ENCODE data around the gene PLA2G2E.

Gene PLA2G2E

DNA sequence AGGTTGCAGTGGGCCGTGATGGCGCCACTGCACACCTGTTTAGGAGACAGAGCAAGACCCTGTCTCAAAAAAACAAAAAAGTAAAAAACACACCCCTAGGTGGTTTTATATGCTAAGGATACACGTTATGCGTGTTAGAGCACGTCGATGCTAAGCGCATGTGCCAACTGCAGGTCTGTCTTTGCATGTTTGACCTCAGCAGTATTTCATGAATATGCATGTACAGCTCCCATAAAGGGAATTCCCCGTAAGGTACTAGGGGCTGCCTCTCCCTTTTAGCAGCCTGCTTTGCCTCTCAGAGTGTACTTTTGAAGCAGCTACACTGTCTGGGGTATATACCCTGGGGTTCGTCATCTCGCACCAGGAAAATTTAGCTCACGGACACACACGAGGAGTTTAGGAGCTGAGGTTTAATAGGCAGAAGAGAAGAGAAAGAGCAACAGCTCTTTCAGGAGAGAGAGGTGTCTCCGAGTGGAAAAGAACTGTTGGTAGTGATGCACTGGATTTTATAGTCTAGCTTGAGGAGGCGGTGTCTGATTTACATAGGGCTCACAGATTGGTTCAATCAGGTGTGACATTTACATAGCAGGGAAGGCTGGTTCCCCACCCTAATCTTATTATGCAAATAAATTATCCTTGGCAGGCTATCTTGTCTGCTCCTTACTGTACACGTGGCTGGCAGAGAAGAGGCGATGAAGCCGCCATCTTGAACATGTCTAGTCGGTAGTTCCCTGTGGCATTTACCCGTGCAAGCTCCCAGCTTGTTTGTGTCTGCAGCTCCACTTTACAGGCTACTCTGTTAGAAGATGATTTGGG is 45.4 kb downstream of the PLA2G2E start:
- TF ChIP-seq, protein P1, sequence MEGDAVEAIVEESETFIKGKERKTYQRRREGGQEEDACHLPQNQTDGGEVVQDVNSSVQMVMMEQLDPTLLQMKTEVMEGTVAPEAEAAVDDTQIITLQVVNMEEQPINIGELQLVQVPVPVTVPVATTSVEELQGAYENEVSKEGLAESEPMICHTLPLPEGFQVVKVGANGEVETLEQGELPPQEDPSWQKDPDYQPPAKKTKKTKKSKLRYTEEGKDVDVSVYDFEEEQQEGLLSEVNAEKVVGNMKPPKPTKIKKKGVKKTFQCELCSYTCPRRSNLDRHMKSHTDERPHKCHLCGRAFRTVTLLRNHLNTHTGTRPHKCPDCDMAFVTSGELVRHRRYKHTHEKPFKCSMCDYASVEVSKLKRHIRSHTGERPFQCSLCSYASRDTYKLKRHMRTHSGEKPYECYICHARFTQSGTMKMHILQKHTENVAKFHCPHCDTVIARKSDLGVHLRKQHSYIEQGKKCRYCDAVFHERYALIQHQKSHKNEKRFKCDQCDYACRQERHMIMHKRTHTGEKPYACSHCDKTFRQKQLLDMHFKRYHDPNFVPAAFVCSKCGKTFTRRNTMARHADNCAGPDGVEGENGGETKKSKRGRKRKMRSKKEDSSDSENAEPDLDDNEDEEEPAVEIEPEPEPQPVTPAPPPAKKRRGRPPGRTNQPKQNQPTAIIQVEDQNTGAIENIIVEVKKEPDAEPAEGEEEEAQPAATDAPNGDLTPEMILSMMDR (IDR thresholded peaks at IDR 0.05), result no peak
- Histone ChIP-seq H3K36me3 (no peaks in the 10 kb centered on the region), H3K9me3 (no peaks in the 10 kb centered on the region), H3K27me3 (peaks cover 58% of the 10 kb centered on the region), H3K4me3 (ENCODE audit: low read depth in 1 of 2, low read length in 1 of 2) (no peak overlapping the region), H3K27ac (no peak overlapping the region), H3K4me1 (ENCODE audit: control insufficient read depth in 1 of 2, insufficient read depth in 1 of 2, low read depth in 1 of 2, low read length in 1 of 2) (peaks cover 4 to 5% of the 10 kb centered on the region in 2 experiments)

DNA sequence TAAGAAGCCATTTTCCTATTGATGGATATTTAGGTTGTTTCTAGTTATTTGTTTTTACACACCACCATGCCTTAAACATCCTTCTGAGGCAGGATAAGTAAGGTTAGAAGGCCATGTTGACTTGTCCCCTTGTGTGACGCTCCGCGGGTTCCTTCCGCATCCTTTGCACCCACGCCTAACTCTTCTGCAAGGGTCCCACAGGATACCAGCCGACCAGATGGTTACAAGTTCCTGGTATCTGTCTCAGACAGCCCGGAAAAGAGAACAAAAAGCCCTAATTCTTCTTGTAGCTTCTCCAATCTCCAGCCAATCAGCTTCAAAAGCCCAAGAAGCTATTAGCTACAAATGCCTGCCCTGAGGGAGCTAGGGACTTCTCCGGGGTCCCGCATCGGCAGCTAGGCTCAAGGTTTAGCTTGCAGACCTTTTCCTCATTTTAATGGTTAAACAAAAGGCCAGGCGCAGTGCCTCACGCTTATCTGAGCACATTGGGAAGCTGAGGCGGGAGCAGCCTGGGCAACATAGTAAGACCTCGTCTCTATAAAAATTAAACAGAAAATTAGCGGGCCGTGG is 46.2 kb downstream of the PLA2G2E start:
- H3K36me3 ChIP-seq, result no peaks in the 10 kb centered on the region
- no peak overlapping the region for H3K4me3 ChIP-seq (ENCODE audit: low read depth in 1 of 2, low read length in 1 of 2)
- no peak overlapping the region for H3K27ac ChIP-seq
- H3K9me3 ChIP-seq, result no peaks in the 10 kb centered on the region
- TF ChIP-seq, protein P1 (IDR thresholded peaks at IDR 0.05), result no peak
- H3K4me1 ChIP-seq (ENCODE audit: control insufficient read depth in 1 of 2, insufficient read depth in 1 of 2, low read depth in 1 of 2, low read length in 1 of 2), result no peaks in the 10 kb centered on the region
- H3K27me3 ChIP-seq, result peaks cover 64% of the 10 kb centered on the region

DNA sequence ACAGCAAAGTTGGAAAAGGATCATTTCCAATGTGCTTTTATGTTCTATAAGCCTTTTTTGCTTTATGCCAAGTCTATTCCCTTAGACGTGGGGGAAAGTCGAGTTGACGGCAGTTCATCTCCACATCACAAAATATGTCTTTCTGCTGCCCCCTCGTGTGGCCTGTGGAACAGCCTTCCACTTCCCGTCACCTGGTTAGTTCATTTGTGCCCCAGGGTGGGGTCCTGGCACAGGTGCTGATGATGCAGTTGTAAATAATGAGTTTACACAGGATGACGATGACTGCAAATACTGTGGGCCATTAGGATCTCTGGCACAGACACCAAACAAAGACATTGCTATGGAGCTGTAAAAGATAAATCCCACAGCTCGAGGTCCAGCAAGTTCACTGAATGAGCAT is 51.2 kb downstream of the PLA2G2E start:
- Histone ChIP-seq H3K4me1 (ENCODE audit: control insufficient read depth in 1 of 2, insufficient read depth in 1 of 2, low read depth in 1 of 2, low read length in 1 of 2) (no peaks in the 10 kb centered on the region), H3K36me3 (no peaks in the 10 kb centered on the region), H3K27ac (no peak overlapping the region), H3K27me3 (peaks cover 73% of the 10 kb centered on the region), H3K9me3 (no peaks in the 10 kb centered on the region), H3K4me3 (ENCODE audit: low read depth in 1 of 2, low read length in 1 of 2) (no peak overlapping the region)
- TF ChIP-seq, protein P1 (IDR thresholded peaks at IDR 0.05), result no peak

Measured in neutrophil (primary cell).